Heart right ventricle (tissue), 16 donors: ENCODE measurements around the gene TBC1D22A. TPM values are rescaled to one million over a fixed set of nuclear protein-coding genes. Genes with fewer than 3 reads are reported as not detected.
A peak's percentile ranks its signal among the peaks of the same experiment; 100 is the strongest.

Source experiments
- ATAC-seq, 8 donors: fragments of 200-7000 bp; cut with Tn5 transposase; one replicate each; pipeline ENCODE4 v1.9.1; 2020; ENCODE audit warnings: mild to moderate bottlenecking in 8 of 8, moderate library complexity in 8 of 8, moderate number of reproducible peaks in 1 of 8
- DNase-seq, 2 donors: peaks; one replicate each; pipeline ENCODE4 v3.0.0-alpha.2; 2020
- H3K27ac ChIP-seq, 10 donors: fragments of 200-600 bp; sonication (generic) in 2 of 10; one replicate each; pipeline versions ENCODE4 v1.5.0 to v1.8.0; 2020 to 2022; ENCODE audit warnings: mild to moderate bottlenecking in 3 of 10
- H3K27me3 ChIP-seq, 7 donors: fragments of 200-600 bp; one replicate each; pipeline ENCODE4 v1.8.0; 2021 to 2022; ENCODE audit warnings: mild to moderate bottlenecking in 2 of 7
- H3K36me3 ChIP-seq, 9 donors: fragments of 200-600 bp; sonication (generic) in 1 of 9; one replicate each; pipeline versions ENCODE4 v1.5.0 to v1.8.0; 2020 to 2022; ENCODE audit warnings: mild to moderate bottlenecking in 2 of 9
- H3K4me1 ChIP-seq, 9 donors: fragments of 200-600 bp; sonication (generic) in 1 of 9; one replicate each; pipeline versions ENCODE4 v1.5.0 to v1.8.0; 2020 to 2022; ENCODE audit warnings: mild to moderate bottlenecking in 4 of 9
- H3K4me3 ChIP-seq, 10 donors: fragments of 200-600 bp; sonication (generic) in 2 of 10; one replicate each; pipeline versions ENCODE4 v1.5.0 to v1.8.0; 2020 to 2022; ENCODE audit warnings: mild to moderate bottlenecking in 7 of 10, moderate library complexity in 2 of 10
- H3K9me3 ChIP-seq, 11 donors: fragments of 200-600 bp in 10 of 11; sonication (generic) in 2 of 11; one replicate each; pipeline versions ENCODE4 v1.5.0 to v1.8.0; 2013 to 2022; ENCODE audit warnings: mild to moderate bottlenecking in 2 of 11, control low read depth in 1 of 11, moderate library complexity in 1 of 11
- CTCF ChIP-seq, 9 donors: fragments of 200-600 bp; sonication (generic) in 2 of 9; IDR thresholded peaks; one replicate each; pipeline versions ENCODE4 v1.5.0 to v1.8.0; 2021 to 2022; ENCODE audit warnings: antibody characterized with exemption in 9 of 9, mild to moderate bottlenecking in 5 of 9, moderate library complexity in 1 of 9
- WGBS, 2 donors: extraction: QIAGEN DNeasy Blood & Tissue Kit; methylation state at CpG; one replicate each; pipeline ENCODE4 v1.1.7; 2013; ENCODE audit warnings: inconsistent platforms in 1 of 2; 5-methylcytosine and 5-hydroxymethylcytosine counted together
- intact Hi-C, 10 donors: fragments of 100-400 bp; cut with DNase I; formaldehyde crosslinking; loops; one replicate each; pipeline versions ENCODE4 v1.11.1 to v1.14.2; 2022
- polyA plus RNA-seq, 2 donors: library from polyadenylated mRNA; stranded (reverse); fragments of 200-250 nt; gene quantifications; one replicate each; pipeline ENCODE4 v1.2.3, GENCODE V29; 2013
- total RNA-seq, 10 donors: library from RNA; stranded (reverse); fragmentation: NEBNext Ultra II Directional in 3 of 10; extraction: Animal tissue kit (Norgen Biotek cat#: 25700) in 3 of 10; gene quantifications; one replicate each; pipeline versions ENCODE4 v1.2.1 to v1.2.4, GENCODE V29; 2021 to 2023
- donor health status: Arrhythmogenic right ventricular cardiomyopathy.
- donor health status: ischemic (EF 13 %, LVEDD 7.1; RV severe dilation, severe dysfunction).
- donor health status: healthy with polysubstance abuse.
- donor health status: DM: no; HTN: yes; CAD: no.
- donor health status: DM: no; HTN: no; CAD: no.
- donor health status: ischemic (EF 25% LVEDD 6.9; RV normal size, moderate dysfunction).
- donor health status: ischemic (EF 25% LVEDD 5.7; RV mildly dilated, moderate dysfunction).
- donor health status: healthy.
- donor health status: DM: yes; HTN: yes; CAD: no.
- donor health status: Ischemic cardiomyopathy.
- donor health status: ischemic (EF 35%, LVEDD 5.7; RV mildly dilated, moderate dysfunction).
- donor health status: nonischemic (EF 11% LVEDD 7.7; RV severe dilation, severe dysfunction).
- donor health status: DM: yes; HTN: yes; CAD: no.
- donor health status: PGD.
- donor health status: ischemic (EF 29% LVEDD 5.4; RV normal size, mild dysfunction).
- donor health status: nonischemic (EF 23%, LVEDD 6.1; RV moderate dilation, normal function).

TBC1D22A gene
- total and polyA plus RNA-seq, 12 donors, result 7.2 to 27.9 (median 17.9) TPM

- 98 to 99% methylated on average over 23 of the region's 23 CpGs for WGBS, 2 donors
- no peak overlapping the region for H3K27ac ChIP-seq
- no peak overlapping the region for H3K4me3 ChIP-seq
- H3K4me1 ChIP-seq, result peaks cover 0 to 17% (median 0%) of the 10 kb centered on the region in 9 donors
- intact Hi-C loops, result no loop called here
- TF ChIP-seq CTCF (IDR thresholded peaks at IDR 0.05), result no peak
- H3K27me3 ChIP-seq, result no peaks in the 10 kb centered on the region
- DNase-seq (no peak), ATAC-seq (no peak)
- H3K9me3 ChIP-seq, result no peaks in the 10 kb centered on the region
- no peaks in the 10 kb centered on the region for H3K36me3 ChIP-seq
Measured at GRCh38 chr22:46858181-46858771, 95.8 kb downstream of the TBC1D22A start.

DNA sequence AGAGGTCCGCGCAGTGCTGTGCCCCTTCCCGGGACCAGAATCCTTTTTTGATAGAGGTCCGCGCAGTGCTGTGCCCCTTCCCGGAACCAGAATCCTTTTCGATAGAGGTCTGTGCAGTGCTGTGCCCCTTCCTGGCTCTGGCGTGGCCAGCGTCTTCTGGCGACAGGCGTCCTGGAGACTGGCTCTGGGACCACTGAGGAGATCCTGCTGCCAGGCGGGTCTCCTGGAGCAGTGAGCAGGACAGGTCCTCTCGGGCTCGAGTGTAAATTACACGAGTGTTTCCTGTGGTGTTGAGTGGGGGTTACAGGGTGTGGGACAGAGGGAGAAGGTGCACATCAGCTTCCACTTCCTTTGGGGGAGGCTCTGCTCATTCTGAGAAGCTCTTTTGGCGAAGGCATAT lies 98.1 kb downstream of the TBC1D22A start:
- H3K27me3 ChIP-seq, result no peaks in the 10 kb centered on the region
- H3K36me3 ChIP-seq, result peaks cover 0 to 5% (median 0%) of the 10 kb centered on the region in 9 donors
- no peaks in the 10 kb centered on the region for H3K9me3 ChIP-seq
- H3K27ac ChIP-seq, result no peak overlapping the region
- DNase-seq, result no peak
- intact Hi-C loops, result no loop called here
- no peaks in the 10 kb centered on the region for H3K4me1 ChIP-seq
- TF ChIP-seq CTCF (IDR thresholded peaks at IDR 0.05), result no peak
- no peak for ATAC-seq
- WGBS, 2 donors, result 95 to 97% methylated on average over 16 of the region's 16 CpGs
- no peak overlapping the region for H3K4me3 ChIP-seq

DNA sequence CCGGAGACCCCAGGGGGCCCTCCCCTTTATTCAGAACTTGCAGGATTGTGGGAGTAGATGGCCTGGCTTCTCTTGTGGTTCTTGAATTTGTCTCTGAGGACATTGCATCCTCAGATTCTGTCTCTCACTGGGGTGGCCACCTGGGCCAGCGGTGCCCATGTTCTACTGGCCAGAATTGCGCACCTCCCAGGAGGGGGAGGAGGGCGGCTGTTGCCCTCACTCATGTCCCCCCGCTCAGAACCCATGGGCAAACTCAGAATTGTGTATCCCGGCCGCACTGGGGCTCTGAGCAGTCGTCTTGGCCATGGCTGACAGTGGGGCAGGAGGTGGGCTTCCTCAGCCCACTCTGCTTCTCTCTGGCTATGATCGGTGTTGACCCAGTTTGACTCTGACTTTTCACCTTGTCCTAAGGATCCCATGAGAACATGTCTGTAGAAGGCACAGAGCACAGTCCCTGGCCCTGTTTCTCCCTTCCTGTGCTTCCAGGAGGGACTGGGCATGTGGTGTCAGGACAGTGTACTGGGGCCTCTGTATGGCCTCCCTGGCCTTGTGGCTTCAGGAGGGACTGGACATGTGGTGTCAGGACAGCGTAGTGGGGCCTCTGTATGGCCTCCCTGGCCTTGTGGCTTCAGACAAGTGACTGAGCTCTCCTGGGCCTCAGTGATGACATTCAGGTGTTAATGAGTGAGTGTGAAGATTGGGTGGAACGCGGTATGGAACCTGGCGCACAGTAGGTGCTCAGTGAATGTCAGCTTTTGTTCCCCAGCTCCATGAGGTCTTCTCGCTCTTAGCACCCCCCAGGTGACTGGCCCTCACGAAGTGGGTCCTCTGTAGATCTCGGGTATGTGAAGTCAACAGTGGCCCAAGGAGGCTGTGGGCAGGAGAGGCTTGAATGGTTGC lies 99.3 kb downstream of the TBC1D22A start:
- H3K27me3 ChIP-seq, result no peaks in the 10 kb centered on the region
- TF ChIP-seq CTCF (IDR thresholded peaks at IDR 0.05), result no peak
- peaks cover 0 to 5% (median 0%) of the 10 kb centered on the region in 9 donors for H3K36me3 ChIP-seq
- DNase-seq (no peak), ATAC-seq (peak in 1 of 8 donors; percentile 44)
- intact Hi-C loops, result no loop called here
- 93 to 97% methylated on average over 16 of the region's 16 CpGs for WGBS, 2 donors
- no peaks in the 10 kb centered on the region for H3K9me3 ChIP-seq
- H3K4me1 ChIP-seq, result no peaks in the 10 kb centered on the region
- no peak overlapping the region for H3K4me3 ChIP-seq
- no peak overlapping the region for H3K27ac ChIP-seq

DNA sequence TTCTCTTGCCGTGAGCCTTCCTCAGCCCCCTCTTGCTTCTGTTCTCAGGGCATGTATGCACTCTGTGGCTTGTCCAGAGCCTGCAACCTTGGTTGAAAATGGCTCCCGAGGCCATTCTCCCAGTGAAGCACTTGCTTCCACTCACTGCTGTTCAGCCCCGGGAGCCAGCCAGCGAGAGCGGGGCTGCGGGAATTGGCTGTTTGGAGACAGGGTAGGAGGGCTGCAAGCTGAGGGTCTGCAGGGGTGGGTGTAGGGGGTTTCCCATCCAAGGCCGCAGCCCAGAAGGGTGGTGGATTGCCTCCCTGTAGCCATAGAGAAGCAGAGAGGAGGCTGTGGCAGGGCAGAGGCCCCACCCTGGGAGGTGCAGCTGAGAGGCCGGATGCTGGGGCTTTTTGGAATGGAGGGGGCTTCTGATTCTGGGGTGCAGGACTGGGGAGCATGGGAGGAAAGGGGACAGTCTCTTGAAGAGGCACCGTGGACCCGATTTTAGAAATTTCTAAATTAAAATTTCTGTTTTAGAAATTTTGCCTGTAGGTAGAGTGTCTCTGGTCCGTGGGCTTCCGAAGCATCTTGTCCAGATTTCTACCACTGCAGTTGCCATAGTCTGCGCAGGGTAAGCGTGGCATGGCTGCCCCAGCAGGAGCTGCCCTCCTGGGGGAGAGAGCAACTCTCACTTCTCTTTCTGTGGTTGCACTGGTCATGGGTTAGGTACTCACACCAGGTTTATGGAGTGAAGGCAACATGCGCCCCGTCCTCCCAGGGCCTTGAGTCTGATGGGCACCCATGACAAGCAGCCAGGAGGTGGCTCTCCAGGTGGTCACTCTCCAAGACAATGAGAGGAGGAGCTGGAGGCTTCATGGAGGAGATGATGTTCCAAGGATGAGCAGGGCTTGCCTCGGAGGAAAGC lies 100.2 kb downstream of the TBC1D22A start:
- ATAC-seq (no peak), DNase-seq (no peak)
- Histone ChIP-seq H3K36me3 (peaks cover 0 to 5% (median 0%) of the 10 kb centered on the region in 9 donors), H3K4me3 (no peak overlapping the region), H3K4me1 (no peaks in the 10 kb centered on the region), H3K9me3 (no peaks in the 10 kb centered on the region), H3K27me3 (no peaks in the 10 kb centered on the region), H3K27ac (no peak overlapping the region)
- WGBS, 2 donors, result 96 to 97% methylated on average over 17 of the region's 17 CpGs
- TF ChIP-seq CTCF (IDR thresholded peaks at IDR 0.05), result no peak
- intact Hi-C loops, result no loop called here
